MCF 10A (cell line): ENCODE measurements around the gene STXBP5L. TPM values are rescaled to one million over a fixed set of nuclear protein-coding genes. Genes with fewer than 3 reads are reported as not detected.
A peak's percentile ranks its signal among the peaks of the same experiment; 100 is the strongest.
"Not testable (repeated sequence)": the region's sequence is repeated elsewhere in the genome, so short reads cannot be mapped to it uniquely, and the experiment has no call there.

Source experiments
- BruUV-seq: library from RNA; stranded (reverse); fragments of 400-500 nt; replicated peaks from 2 replicates; lab custom pipeline; 2021; lab: Mats Ljungman, UMichigan
- CTCF ChIA-PET: fragments of 300-600 bp; sonication (Branson Sonifier 250); formaldehyde crosslinking; extraction: SDS; loops from one replicate; lab custom pipeline; 2021; ENCODE audit warnings: antibody characterized with exemption, inconsistent platforms; lab: Yijun Ruan, JAX
- POLR2A ChIA-PET: fragments of 300-600, 350-650 bp; sonication (Branson Sonifier 250); formaldehyde crosslinking; extraction: SDS; loops from one replicate; lab custom pipeline; 2020; ENCODE audit warnings: antibody characterized with exemption, inconsistent platforms; lab: Yijun Ruan, JAX
- DNase-seq: peaks from one replicate; pipeline ENCODE4 v3.0.0-alpha.2; 2018; ENCODE audit not compliant: unreplicated experiment
- H3K27ac Mint-ChIP-seq: one replicate; pipeline ENCODE4 v1.8.0; 2022; ENCODE audit warnings: mild to moderate bottlenecking, low read depth, mixed read lengths; ENCODE audit not compliant: unreplicated experiment
- H3K27me3 Mint-ChIP-seq: one replicate; pipeline ENCODE4 v1.8.0; 2022; ENCODE audit warnings: mixed read lengths; ENCODE audit not compliant: insufficient read depth, unreplicated experiment
- H3K36me3 Mint-ChIP-seq: one replicate; pipeline ENCODE4 v1.8.0; 2022; ENCODE audit warnings: mild to moderate bottlenecking, moderate library complexity, mixed read lengths; ENCODE audit not compliant: insufficient read depth, unreplicated experiment
- H3K4me1 Mint-ChIP-seq: one replicate; pipeline ENCODE4 v1.8.0; 2022; ENCODE audit warnings: mixed read lengths; ENCODE audit not compliant: insufficient read depth, unreplicated experiment
- H3K4me3 Mint-ChIP-seq: one replicate; pipeline ENCODE4 v1.8.0; 2022; ENCODE audit warnings: mild to moderate bottlenecking, moderate library complexity, mixed read lengths; ENCODE audit not compliant: unreplicated experiment
- H3K9me3 Mint-ChIP-seq: one replicate; pipeline ENCODE4 v1.8.0; 2022; ENCODE audit warnings: mixed read lengths; ENCODE audit not compliant: unreplicated experiment
- intact Hi-C: fragments of 100-400 bp; cut with micrococcal nuclease; formaldehyde crosslinking; loops from 2 replicates; pipeline ENCODE4 v1.14.1; 2022
- total RNA-seq: library from RNA; stranded (reverse); gene quantifications from 2 replicates; pipeline ENCODE4 v1.2.3, GENCODE V29; 2022
- TF ChIP-seq, protein P1 (sequence below): fragments of 200-600 bp; IDR thresholded peaks from one replicate; pipeline ENCODE4 v1.8.0; 2022; ENCODE audit warnings: antibody characterized with exemption, mild to moderate bottlenecking; ENCODE audit not compliant: unreplicated experiment

STXBP5L gene
- total RNA-seq, 1 experiment from 2014 or later, result not detected

DNA sequence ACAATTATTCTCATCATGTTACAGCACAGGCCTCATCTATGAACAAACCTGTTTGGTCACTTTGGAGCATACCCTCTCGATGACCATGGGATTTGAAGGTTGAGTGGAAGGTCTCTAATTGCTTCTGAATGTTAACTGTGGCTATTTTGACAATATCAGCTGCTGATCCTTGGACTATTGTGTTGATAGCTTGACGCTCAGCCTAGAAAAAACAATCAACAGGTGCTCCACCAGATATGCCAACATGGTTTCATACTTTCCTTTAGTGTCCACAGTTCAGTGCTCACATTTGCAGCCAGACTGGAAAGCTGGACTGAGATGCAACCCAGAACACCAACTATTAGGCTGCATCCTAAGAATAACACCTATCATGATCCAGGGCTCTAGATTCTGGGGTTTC is 528.1 kb downstream of the STXBP5L start:
- no peak for DNase-seq
- TF ChIP-seq, protein P1, sequence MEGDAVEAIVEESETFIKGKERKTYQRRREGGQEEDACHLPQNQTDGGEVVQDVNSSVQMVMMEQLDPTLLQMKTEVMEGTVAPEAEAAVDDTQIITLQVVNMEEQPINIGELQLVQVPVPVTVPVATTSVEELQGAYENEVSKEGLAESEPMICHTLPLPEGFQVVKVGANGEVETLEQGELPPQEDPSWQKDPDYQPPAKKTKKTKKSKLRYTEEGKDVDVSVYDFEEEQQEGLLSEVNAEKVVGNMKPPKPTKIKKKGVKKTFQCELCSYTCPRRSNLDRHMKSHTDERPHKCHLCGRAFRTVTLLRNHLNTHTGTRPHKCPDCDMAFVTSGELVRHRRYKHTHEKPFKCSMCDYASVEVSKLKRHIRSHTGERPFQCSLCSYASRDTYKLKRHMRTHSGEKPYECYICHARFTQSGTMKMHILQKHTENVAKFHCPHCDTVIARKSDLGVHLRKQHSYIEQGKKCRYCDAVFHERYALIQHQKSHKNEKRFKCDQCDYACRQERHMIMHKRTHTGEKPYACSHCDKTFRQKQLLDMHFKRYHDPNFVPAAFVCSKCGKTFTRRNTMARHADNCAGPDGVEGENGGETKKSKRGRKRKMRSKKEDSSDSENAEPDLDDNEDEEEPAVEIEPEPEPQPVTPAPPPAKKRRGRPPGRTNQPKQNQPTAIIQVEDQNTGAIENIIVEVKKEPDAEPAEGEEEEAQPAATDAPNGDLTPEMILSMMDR, result no peak
- no peaks in the 10 kb centered on the region for H3K9me3 Mint-ChIP-seq
- H3K36me3 Mint-ChIP-seq, result peaks cover 16% of the 10 kb centered on the region
- no peak overlapping the region for H3K27ac Mint-ChIP-seq
- BruUV-seq, result no TSS peak
- no peaks in the 10 kb centered on the region for H3K4me1 Mint-ChIP-seq
- H3K4me3 Mint-ChIP-seq, result no peak overlapping the region
- POLR2A ChIA-PET, result no interaction called here
- intact Hi-C loops, result no loop called here
- H3K27me3 Mint-ChIP-seq, result no peaks in the 10 kb centered on the region
- CTCF ChIA-PET, result no interaction called here

DNA sequence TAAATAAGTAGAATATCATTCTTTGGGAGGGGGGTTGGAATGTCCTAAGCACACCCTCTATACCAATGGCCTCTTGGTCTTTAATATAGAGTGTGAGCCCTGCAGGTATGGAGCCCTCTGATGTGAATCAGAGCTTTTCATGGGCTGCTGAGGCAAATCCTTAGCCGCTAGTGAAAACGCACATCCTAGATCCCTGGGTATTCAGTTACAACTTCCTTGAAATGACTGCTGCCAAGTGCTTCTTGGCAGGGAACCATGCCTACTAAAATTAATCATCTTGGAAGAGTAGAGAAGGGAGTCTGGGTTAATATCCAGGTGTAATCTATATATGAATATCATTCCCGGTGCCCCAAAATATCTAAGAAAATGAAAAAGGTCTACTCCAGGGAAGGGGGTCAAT is 528.6 kb downstream of the STXBP5L start:
- no peaks in the 10 kb centered on the region for H3K27me3 Mint-ChIP-seq
- H3K4me1 Mint-ChIP-seq, result no peaks in the 10 kb centered on the region
- H3K9me3 Mint-ChIP-seq, result no peaks in the 10 kb centered on the region
- POLR2A ChIA-PET, result no interaction called here
- peak; percentile 34 for DNase-seq
- H3K36me3 Mint-ChIP-seq, result peaks cover 16% of the 10 kb centered on the region
- CTCF ChIA-PET, result no interaction called here
- intact Hi-C loops, result no loop called here
- H3K4me3 Mint-ChIP-seq, result no peak overlapping the region
- H3K27ac Mint-ChIP-seq, result no peak overlapping the region
- TF ChIP-seq, protein P1, result no peak
- BruUV-seq, result no TSS peak

DNA sequence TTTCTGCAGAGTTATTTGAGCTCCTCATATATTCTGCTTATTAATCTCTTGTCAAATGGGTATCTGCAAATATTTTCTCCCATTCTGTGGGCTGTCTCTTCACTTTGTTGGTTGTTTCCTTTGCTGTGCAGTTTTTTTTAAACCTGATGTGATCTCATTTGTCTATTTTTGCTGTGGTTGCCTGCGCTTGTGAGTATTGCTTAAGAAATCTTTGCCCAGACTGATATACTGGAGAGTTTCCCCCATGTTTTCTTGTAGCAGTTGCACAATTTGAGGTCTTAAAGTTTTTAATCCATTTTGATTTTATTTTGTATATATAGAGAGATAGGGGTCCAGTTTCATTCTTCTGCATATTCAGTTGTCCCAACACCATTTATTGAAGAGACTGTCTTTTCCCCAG is 535.5 kb downstream of the STXBP5L start:
- no peak for DNase-seq
- Mint-ChIP-seq H3K36me3 (peaks cover 25% of the 10 kb centered on the region), H3K27me3 (no peaks in the 10 kb centered on the region), H3K9me3 (peaks cover 9% of the 10 kb centered on the region), H3K27ac (no peak overlapping the region), H3K4me3 (no peak overlapping the region), H3K4me1 (no peaks in the 10 kb centered on the region)
- no TSS peak for BruUV-seq
- TF ChIP-seq, protein P1, result no peak
- ChIA-PET POLR2A (no interaction called here), CTCF (no interaction called here)
- intact Hi-C loops, result no loop called here

DNA sequence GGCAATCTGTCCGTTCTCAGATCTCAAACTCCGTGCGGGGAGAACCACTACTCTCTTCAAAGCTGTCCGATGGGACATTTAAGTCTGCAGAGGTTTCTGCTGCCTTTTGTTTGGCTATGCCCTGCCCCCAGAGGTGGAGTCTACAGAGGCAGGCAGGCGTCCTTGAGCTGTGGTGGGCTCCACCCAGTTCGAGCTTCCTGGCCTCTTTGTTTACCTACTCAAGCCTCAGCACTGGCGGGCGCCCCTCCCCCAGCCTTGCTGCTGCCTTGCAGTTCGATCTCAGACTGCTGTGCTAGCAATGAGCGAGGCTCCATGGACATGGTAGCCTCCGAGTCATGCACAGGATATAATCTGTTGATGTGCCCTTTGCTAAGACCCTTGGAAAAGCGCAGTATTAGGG is 543.7 kb downstream of the STXBP5L start:
- peaks cover 35% of the 10 kb centered on the region for H3K36me3 Mint-ChIP-seq
- intact Hi-C loops, H3K4me3 Mint-ChIP-seq, H3K27ac Mint-ChIP-seq, BruUV-seq, H3K27me3 Mint-ChIP-seq, DNase-seq, H3K4me1 Mint-ChIP-seq, H3K9me3 Mint-ChIP-seq: not testable (repeated sequence)
- ChIA-PET CTCF (interaction anchor here (0.7 kb wide), 1 partner anchor 289 kb away, joined by 3 read pairs; no protein-coding TSS in a partner anchor), POLR2A (interaction anchor here (0.6 kb wide), 1 partner anchor 12 kb away, joined by 3 read pairs; no protein-coding TSS in a partner anchor)
